GM21515 (cell line): ENCODE data around the gene CDKN2AIPNL.

Experiments
- ATAC-seq: cut with Tn5 transposase; IDR thresholded peaks from one replicate; pipeline ENCODE4 v1.9.1; 2021; ENCODE audit not compliant: unreplicated experiment

Gene CDKN2AIPNL

GRCh38 chr5:134411546-134412266 lies at the start of gene CDKN2AIPNL:
Gene CDKN2AIPNL (minus strand): TSS chr5:134411881. CDS start chr5:134411854, 27 bp downstream.
- ATAC-seq: peak; percentile 96

GRCh38 chr5:134460551-134460950 lies 48.9 kb upstream of the CDKN2AIPNL start:
- ATAC-seq: no peak

- ATAC-seq: no peak
Observed at GRCh38 chr5:134459491-134459890, 47.8 kb upstream of the CDKN2AIPNL start.

GRCh38 chr5:134459010-134459403 lies 47.3 kb upstream of the CDKN2AIPNL start:
- no peak for ATAC-seq

- ATAC-seq: no peak
Observed at GRCh38 chr5:134458234-134459009, 46.7 kb upstream of the CDKN2AIPNL start.

GRCh38 chr5:134457801-134458200 lies 46.1 kb upstream of the CDKN2AIPNL start:
- no peak for ATAC-seq

GRCh38 chr5:134456825-134457224 lies 45.1 kb upstream of the CDKN2AIPNL start:
- ATAC-seq: no peak

- no peak for ATAC-seq
Observed at GRCh38 chr5:134455466-134455865, 43.8 kb upstream of the CDKN2AIPNL start.

GRCh38 chr5:134453016-134453415 lies 41.3 kb upstream of the CDKN2AIPNL start:
- ATAC-seq: no peak

- ATAC-seq: no peak
Observed at GRCh38 chr5:134451936-134452505, 40.3 kb upstream of the CDKN2AIPNL start.

GRCh38 chr5:134451225-134451935 lies 39.7 kb upstream of the CDKN2AIPNL start:
- no peak for ATAC-seq

GRCh38 chr5:134450374-134450773 lies 38.7 kb upstream of the CDKN2AIPNL start:
- no peak for ATAC-seq

GRCh38 chr5:134449167-134449566 lies 37.5 kb upstream of the CDKN2AIPNL start:
- ATAC-seq: no peak

GRCh38 chr5:134447815-134448520 lies 36.3 kb upstream of the CDKN2AIPNL start:
- ATAC-seq: no peak

GRCh38 chr5:134446938-134447337 lies 35.3 kb upstream of the CDKN2AIPNL start:
- no peak for ATAC-seq

- no peak for ATAC-seq
Observed at GRCh38 chr5:134445856-134446818, 34.5 kb upstream of the CDKN2AIPNL start.

GRCh38 chr5:134444941-134445471 lies 33.3 kb upstream of the CDKN2AIPNL start:
- no peak for ATAC-seq

- no peak for ATAC-seq
Observed at GRCh38 chr5:134440201-134440755, 28.6 kb upstream of the CDKN2AIPNL start.

- ATAC-seq: no peak
Observed at GRCh38 chr5:134439210-134439654, 27.6 kb upstream of the CDKN2AIPNL start.
